ENCODE results near the gene FKBP6.
"Not testable (repeated sequence)": the region's sequence is repeated elsewhere in the genome, so short reads cannot be mapped to it uniquely, and the experiment has no call there.

FKBP6 gene

DNA sequence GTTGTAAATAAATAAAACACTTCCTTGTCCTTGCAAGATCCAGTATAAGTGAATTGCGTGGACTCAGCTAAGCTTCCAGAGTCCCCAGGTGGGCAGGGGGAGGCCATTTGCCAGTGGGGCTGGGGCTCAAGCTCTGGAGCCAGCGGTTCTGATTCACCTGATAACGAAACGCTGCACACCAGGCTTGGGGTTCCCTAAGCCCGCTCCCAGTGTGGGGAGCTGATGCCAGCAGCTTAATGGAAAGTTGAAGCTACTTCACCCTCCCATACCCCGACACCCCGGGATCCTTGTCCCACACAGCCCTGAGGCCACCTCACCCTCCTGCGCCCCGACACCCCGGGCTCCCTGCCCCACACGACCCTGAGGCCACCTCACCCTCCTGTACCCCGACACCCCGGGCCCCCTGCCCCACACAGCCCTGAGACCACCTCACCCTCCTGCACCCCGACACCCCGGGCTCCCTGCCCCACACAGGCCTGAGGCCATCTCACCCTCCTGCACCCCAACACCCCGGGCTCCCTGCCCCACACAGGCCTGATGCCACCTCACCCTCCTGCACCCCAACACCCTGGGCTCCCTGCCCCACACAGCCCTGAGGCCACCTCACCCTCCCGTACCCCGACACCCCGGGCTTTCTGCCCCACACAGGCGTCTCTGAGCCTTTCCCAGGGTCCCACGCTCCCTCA, 30.8 kb downstream of the FKBP6 start:
- DNase-seq: no peak

GRCh38 chr7:73359306-73359705, 31.3 kb downstream of the FKBP6 start:
- DNase-seq: no peak

- DNase-seq: no peak
Observed at GRCh38 chr7:73359746-73360375, 31.9 kb downstream of the FKBP6 start.

GRCh38 chr7:73360590-73360989, 32.6 kb downstream of the FKBP6 start:
- not testable (repeated sequence) for DNase-seq

GRCh38 chr7:73363225-73364005, 35.5 kb downstream of the FKBP6 start:
- no peak for DNase-seq

DNA sequence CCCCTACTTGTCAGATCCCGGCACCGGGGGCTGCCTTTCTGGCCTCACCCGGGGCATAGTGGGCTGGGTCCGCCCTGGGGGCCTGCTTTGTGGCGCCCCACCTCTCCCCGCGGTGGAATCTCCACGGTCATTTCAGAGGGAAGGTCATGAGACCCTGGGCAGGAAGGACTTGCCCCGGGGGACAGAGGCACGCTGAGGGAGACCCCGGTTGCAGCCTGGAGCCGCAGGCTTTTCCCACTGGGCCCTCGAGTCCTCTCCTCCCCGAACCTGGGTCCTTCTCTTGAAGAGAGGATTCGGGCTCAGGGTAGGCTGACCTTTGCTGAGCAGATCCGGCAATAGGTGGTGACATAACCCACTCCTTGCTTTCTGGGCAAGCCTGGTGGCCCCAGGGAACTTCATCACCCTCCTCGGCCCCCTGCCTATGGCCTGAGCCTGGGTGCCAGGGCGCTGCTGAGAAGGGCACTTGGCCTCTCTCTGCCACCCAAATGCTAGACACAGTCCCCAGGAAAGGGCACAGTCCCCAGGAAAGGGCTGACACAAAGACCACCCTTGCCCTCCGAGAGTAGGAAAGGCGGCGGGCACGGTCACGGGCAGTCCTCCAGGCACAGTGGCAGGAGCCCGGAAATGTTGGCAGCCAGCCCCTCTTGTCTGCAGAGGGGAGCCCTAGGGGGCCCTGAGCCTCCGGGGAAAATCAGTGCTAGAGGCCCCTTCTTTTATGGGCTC, 36.2 kb downstream of the FKBP6 start:
- DNase-seq: no peak

GRCh38 chr7:73366127-73366526, 38.2 kb downstream of the FKBP6 start:
- DNase-seq: no peak

DNA sequence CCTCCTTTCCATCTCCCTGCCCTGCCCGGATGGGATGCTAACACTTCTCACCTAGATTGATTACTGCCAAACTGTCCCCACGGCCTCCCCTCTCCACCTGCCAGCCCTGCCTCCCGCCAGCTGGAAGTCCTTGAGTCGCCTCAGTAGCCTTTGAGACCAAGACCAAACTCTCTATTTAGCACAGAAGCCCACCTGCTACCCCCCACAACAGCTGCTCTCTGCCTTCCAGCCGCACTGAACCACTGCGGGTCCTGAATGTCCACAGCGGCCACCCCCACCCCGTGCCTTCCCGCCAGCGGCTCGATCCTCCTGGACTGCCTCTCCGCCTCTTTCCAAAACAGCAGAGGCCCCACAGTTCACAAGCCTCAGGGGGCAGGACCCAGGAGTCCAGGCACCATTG, 39.0 kb downstream of the FKBP6 start:
- DNase-seq: no peak

- DNase-seq: no peak
Observed at GRCh38 chr7:73369009-73369408, 41.0 kb downstream of the FKBP6 start.

DNA sequence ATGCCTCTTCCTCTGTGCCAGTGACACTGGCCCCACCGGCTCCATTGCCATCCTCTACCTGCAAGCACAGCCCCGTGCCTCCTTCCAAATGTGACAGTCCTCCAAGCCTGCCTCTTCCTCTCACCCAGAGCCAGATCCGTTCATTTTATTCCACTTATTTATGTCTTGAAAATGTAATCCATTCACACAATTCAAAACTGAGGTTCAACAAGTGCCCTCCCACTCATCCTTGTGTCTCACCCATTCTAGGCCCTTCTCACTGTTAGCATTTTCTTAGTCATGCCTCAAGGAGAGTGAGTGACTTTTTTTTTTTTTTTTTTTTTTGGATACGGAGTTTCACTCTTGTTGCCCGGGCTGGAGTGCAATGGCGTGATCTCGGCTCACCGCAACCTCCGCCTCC, 41.7 kb downstream of the FKBP6 start:
- DNase-seq: no peak

- DNase-seq: no peak
Observed at GRCh38 chr7:73373741-73374140, 45.8 kb downstream of the FKBP6 start.

- DNase-seq: not testable (repeated sequence)
Observed at GRCh38 chr7:73376262-73376661, 48.3 kb downstream of the FKBP6 start.

- DNase-seq: no peak
Observed at GRCh38 chr7:73376671-73377412, 48.9 kb downstream of the FKBP6 start.

- not testable (repeated sequence) for DNase-seq
Observed at GRCh38 chr7:73377413-73378200, 49.6 kb downstream of the FKBP6 start.

DNA sequence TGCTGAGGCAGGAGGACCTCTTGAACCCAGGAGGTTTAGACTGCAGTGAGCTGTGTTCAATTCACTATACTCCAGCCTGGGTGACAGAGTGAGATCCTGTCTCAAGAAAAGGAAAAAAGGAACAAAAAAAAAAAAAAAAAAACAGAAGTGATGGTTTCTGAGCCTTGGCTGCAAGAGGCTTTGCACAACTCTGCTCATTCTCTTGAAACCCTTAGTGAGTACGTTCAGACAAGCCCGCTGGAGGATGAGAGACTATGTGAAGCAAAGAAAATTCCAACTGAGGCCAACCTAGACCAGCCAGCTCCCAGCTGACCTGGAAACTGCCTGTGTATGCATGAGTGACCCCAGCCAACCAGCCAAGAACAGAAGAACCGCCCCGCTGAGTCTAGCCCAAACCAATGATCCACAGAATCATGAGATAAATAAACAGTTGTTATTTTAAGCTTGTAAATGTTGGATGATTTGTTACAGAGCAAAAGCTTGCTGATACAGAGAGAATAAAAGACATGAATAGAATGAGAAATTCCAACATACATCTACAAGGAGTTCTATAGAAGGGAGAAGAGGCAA, 55.1 kb downstream of the FKBP6 start:
- DNase-seq: no peak

DNA sequence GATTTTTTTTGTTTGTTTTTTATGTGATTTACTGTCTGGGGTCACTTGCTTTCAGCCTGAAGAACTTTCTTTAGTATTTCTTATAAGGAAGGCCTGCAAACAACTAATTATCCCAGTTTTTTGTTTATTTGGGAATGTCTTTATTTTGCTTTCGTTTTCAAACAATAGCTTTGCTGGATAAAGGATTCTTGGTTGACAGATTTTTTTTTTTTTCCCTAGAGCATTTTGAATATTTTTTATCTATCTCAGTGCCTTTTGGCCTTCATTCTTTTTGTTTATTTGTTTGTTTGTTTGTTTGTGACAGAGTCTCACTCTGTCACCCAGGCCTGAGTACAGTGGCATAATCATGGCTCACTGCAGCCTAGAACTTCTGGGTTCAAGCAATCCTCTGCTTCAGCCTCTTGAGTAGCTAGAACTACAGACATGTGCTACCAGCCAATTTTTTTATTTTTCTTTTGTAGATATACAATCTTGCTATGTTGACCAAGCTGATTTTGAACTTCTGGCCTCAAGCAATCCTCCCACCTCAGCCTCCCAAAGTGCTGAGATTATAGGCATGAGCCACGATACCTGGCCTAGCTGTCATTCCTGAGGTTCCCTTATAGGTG, 59.4 kb downstream of the FKBP6 start:
- no peak for DNase-seq

DNA sequence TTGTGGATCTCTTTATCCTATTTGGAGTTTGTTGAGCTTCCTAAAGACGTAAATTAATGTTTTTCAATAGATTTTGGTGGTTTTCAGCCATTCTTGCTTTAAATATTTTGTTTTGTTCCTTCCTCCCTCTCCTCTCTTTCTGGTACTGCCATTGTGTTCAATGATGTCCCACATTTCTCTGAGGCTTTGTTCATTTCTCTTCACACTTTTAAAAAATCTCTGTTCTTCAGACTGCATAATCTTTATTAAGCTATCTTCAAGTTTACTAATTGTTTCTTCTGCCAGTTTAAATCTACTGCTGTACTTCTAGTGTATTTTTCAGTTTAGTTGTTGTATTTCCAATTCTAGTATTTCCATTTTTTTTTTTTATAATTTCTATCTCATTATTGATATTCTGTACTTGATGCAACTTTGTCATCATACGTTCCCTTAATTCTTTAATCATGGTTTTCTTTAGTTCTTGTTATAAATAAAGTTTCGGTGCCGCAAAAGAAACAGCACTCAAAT, 60.0 kb downstream of the FKBP6 start:
- DNase-seq: no peak

GRCh38 chr7:73391396-73391795, 63.4 kb downstream of the FKBP6 start:
- no peak for DNase-seq

- DNase-seq: no peak
Observed at GRCh38 chr7:73394422-73394821, 66.5 kb downstream of the FKBP6 start.
